Psoas muscle (tissue), 8 donors: ENCODE measurements around the gene LUZP2. TPM values are rescaled to one million over a fixed set of nuclear protein-coding genes. Genes with fewer than 3 reads are reported as not detected.

Experiments used
- ATAC-seq, 4 donors: fragments of 200-7000 bp; cut with Tn5 transposase; one replicate each; pipeline ENCODE4 v1.9.1; 2020; ENCODE audit warnings: moderate library complexity in 3 of 4, mild to moderate bottlenecking in 2 of 4
- DNase-seq, 2 donors: peaks; one replicate each; pipeline ENCODE4 v3.0.0-alpha.2; 2020
- H3K27ac ChIP-seq: fragments of 200-600 bp; one replicate; pipeline ENCODE4 v1.8.0; 2022
- H3K27me3 ChIP-seq, 3 donors: fragments of 200-600 bp in 1 of 3; one replicate each; pipeline versions ENCODE4 v1.6.1 to v1.8.0; 2013 to 2022; ENCODE audit warnings: low read length in 2 of 3, mild to moderate bottlenecking in 2 of 3, moderate library complexity in 1 of 3; ENCODE audit not compliant: insufficient read depth in 3 of 3
- H3K36me3 ChIP-seq, 2 donors: fragments of 200-600 bp in 1 of 2; one replicate each; pipeline versions ENCODE4 v1.6.1 to v1.8.0; 2013 to 2022; ENCODE audit warnings: low read depth in 1 of 2, mild to moderate bottlenecking in 1 of 2, moderate library complexity in 1 of 2; ENCODE audit not compliant: insufficient read depth in 1 of 2
- H3K4me1 ChIP-seq: fragments of 200-600 bp; one replicate; pipeline ENCODE4 v1.8.0; 2022
- H3K4me3 ChIP-seq: fragments of 200-600 bp; one replicate; pipeline ENCODE4 v1.8.0; 2022; ENCODE audit warnings: mild to moderate bottlenecking
- H3K9me3 ChIP-seq: fragments of 200-600 bp; one replicate; pipeline ENCODE4 v1.8.0; 2022
- WGBS, 3 donors: extraction: QIAGEN DNeasy Blood & Tissue Kit; methylation state at CpG; one replicate each; pipeline versions ENCODE4 v1.1.6 to v1.1.7; 2013; 5-methylcytosine and 5-hydroxymethylcytosine counted together
- intact Hi-C, 2 donors: fragments of 100-400 bp; cut with DNase I; formaldehyde crosslinking; loops; one replicate each; pipeline versions ENCODE4 v1.11.0 to v1.14.2; 2022
- polyA plus RNA-seq, 3 donors: library from polyadenylated mRNA; stranded (reverse); fragments of 200-250 nt; gene quantifications; one replicate each; pipeline ENCODE4 v1.2.3, GENCODE V29; 2013
- total RNA-seq, 4 donors: library from RNA; stranded (reverse); fragmentation: NEBNext Ultra II Directional in 2 of 4; extraction: Animal tissue kit (Norgen Biotek cat#: 25700) in 2 of 4; gene quantifications; one replicate each; pipeline versions ENCODE4 v1.2.1 to v1.2.4, GENCODE V29; 2021 to 2023
- TF ChIP-seq, protein P1 (sequence below): fragments of 200-600 bp; IDR thresholded peaks from one replicate; pipeline ENCODE4 v1.8.0; 2022; ENCODE audit warnings: antibody characterized with exemption
- donor health status: healthy with polysubstance abuse.
- donor health status: DM: no; HTN: no; CAD: no; lungs with moderate emphysema.
- donor health status: Bipolar disorder and iron deficiency.
- donor health status: healthy.
- donor health status: DM: yes; HTN: yes; CAD: no.
- donor health status: DM: no; HTN: no; CAD: no.
- donor health status: DM: no; HTN: no; CAD: no.
- donor health status: DM: yes; HTN: yes; CAD: no.

The LUZP2 gene
- total and polyA plus RNA-seq, 7 donors: 0.01 TPM; not detected in 5

- Histone ChIP-seq H3K4me3 (no peak overlapping the region), H3K36me3 (no peaks in the 10 kb centered on the region), H3K27me3 (no peaks in the 10 kb centered on the region), H3K27ac (no peak overlapping the region), H3K4me1 (no peaks in the 10 kb centered on the region), H3K9me3 (no peaks in the 10 kb centered on the region)
- 20 to 57% (median 42%) methylated on average over 1 of the region's 1 CpG for WGBS, 3 donors
- ATAC-seq: no peak
- intact Hi-C loops: no loop called here
- no peak for DNase-seq
- TF ChIP-seq, protein P1, sequence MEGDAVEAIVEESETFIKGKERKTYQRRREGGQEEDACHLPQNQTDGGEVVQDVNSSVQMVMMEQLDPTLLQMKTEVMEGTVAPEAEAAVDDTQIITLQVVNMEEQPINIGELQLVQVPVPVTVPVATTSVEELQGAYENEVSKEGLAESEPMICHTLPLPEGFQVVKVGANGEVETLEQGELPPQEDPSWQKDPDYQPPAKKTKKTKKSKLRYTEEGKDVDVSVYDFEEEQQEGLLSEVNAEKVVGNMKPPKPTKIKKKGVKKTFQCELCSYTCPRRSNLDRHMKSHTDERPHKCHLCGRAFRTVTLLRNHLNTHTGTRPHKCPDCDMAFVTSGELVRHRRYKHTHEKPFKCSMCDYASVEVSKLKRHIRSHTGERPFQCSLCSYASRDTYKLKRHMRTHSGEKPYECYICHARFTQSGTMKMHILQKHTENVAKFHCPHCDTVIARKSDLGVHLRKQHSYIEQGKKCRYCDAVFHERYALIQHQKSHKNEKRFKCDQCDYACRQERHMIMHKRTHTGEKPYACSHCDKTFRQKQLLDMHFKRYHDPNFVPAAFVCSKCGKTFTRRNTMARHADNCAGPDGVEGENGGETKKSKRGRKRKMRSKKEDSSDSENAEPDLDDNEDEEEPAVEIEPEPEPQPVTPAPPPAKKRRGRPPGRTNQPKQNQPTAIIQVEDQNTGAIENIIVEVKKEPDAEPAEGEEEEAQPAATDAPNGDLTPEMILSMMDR: no peak
Measured at GRCh38 chr11:24900960-24901549, 404.2 kb downstream of the LUZP2 start.

DNA sequence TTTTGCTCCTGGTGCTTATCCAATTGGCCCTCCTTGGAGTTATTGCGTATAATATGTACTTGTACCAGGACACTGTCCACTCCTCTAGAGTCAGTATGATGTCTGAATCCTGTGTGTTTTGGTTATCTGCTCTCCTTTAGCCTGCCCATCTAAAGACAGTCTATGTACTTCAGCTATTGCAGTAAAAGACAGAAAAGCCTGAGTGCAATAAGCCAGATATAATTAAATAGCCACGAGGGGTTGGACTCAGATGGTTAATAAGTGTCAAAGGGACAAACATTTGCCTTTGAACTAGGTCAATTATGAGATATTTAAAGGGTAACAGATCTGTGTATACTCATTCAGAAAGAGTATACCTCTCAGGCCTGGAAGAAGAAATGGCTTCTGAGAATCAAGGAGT, 406.7 kb downstream of the LUZP2 start:
- H3K9me3 ChIP-seq: no peaks in the 10 kb centered on the region
- WGBS, 3 donors: 61 to 71% (median 68%) methylated on average over 2 of the region's 2 CpGs
- H3K27me3 ChIP-seq: no peaks in the 10 kb centered on the region
- no peak for DNase-seq
- ATAC-seq: no peak
- no peak overlapping the region for H3K4me3 ChIP-seq
- TF ChIP-seq, protein P1: no peak
- no peaks in the 10 kb centered on the region for H3K4me1 ChIP-seq
- no peak overlapping the region for H3K27ac ChIP-seq
- intact Hi-C loops: no loop called here
- H3K36me3 ChIP-seq: no peaks in the 10 kb centered on the region

GRCh38 chr11:24925091-24925490, 428.2 kb downstream of the LUZP2 start:
- no peak for ATAC-seq
- H3K9me3 ChIP-seq: no peaks in the 10 kb centered on the region
- no peaks in the 10 kb centered on the region for H3K4me1 ChIP-seq
- 21 to 42% (median 42%) methylated on average over 1 of the region's 1 CpG for WGBS, 3 donors
- H3K36me3 ChIP-seq: no peaks in the 10 kb centered on the region
- H3K27me3 ChIP-seq: no peaks in the 10 kb centered on the region
- TF ChIP-seq, protein P1: no peak
- no peak overlapping the region for H3K4me3 ChIP-seq
- no peak overlapping the region for H3K27ac ChIP-seq
- no peak for DNase-seq
- intact Hi-C loops: no loop called here

DNA sequence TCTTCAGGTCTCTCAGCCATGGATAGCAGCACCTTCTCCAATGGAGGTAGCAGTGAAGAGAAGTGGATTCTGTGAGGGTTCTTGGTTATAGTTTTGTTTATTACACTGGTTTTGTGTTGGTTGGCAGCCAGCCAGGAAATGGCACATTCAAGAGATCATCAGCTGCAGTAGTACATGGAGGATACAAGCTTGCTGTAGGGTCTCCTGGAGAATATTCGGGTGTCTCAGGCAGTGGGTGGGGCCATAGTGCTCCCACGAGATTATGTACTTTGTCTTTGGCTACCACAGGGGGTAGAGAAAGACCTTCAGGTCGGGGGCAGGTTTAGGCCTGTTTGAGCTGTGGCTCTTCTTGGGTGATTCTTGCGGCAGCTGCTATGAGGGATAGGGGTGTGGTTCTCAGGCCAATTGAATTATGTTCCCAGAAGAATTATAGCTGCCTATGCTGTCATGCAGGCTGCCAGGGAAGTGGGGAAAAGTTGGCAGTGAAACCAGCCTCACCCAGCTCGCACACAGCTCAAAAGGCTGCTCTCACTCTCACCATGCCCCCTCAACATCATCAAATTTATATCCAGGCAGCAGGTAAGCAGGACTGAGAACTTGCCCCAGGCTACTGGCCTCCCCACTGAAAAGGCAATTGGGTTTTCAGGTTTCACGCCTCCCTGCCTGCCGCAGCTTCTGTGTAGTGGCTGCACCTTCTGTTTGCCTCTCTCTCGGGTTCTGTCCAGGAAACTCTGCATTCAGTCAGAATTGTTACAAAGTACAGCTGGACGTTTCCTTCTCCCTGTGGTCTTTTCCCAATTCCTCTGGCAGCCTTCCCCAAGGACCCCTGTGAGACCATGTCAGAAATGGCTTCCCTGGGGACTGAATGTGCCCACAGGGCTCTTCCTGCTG, 435.5 kb downstream of the LUZP2 start:
- TF ChIP-seq, protein P1: no peak
- no peaks in the 10 kb centered on the region for H3K27me3 ChIP-seq
- 57 to 62% (median 60%) methylated on average over 9 of the region's 9 CpGs for WGBS, 3 donors
- H3K36me3 ChIP-seq: no peaks in the 10 kb centered on the region
- no peak for ATAC-seq
- no peaks in the 10 kb centered on the region for H3K9me3 ChIP-seq
- H3K4me1 ChIP-seq: no peaks in the 10 kb centered on the region
- intact Hi-C loops: no loop called here
- H3K4me3 ChIP-seq: no peak overlapping the region
- no peak overlapping the region for H3K27ac ChIP-seq
- no peak for DNase-seq
